Stimulated activated naive CD8-positive, alpha-beta T cell treated with anti-CD3 and anti-CD28 coated beads, Interleukin-15, amount 100 ng/mL, for 72 hours (primary cell): ENCODE measurements around the gene VPS13D.

Experiments
- ATAC-seq: fragments of 150-1000 bp; cut with Tn5 transposase; 2 replicates; pipeline ENCODE4 v1.10.0; 2021; ENCODE audit warnings: mild to moderate bottlenecking, moderate library complexity
- DNase-seq, 2 donors: peaks; one replicate each; pipeline ENCODE4 v3.0.0; 2021 to 2022
- H3K27ac Mint-ChIP-seq, 2 donors: one replicate each; pipeline ENCODE4 v1.8.0; 2022; ENCODE audit warnings: mild to moderate bottlenecking in 2 of 2, mixed read lengths in 2 of 2, moderate library complexity in 2 of 2
- H3K27me3 Mint-ChIP-seq: one replicate; pipeline ENCODE4 v1.8.0; 2022; ENCODE audit warnings: mixed read lengths
- H3K4me1 Mint-ChIP-seq: one replicate; pipeline ENCODE4 v1.8.0; 2022; ENCODE audit warnings: mild to moderate bottlenecking, mixed read lengths
- H3K4me3 Mint-ChIP-seq, 2 donors: one replicate each; pipeline ENCODE4 v1.8.0; 2022; ENCODE audit warnings: mild to moderate bottlenecking in 2 of 2, mixed read lengths in 2 of 2, moderate library complexity in 1 of 2
- H3K9me3 Mint-ChIP-seq, 2 donors: one replicate each; pipeline ENCODE4 v1.8.0; 2022; ENCODE audit warnings: mixed read lengths in 2 of 2

The VPS13D gene

DNA sequence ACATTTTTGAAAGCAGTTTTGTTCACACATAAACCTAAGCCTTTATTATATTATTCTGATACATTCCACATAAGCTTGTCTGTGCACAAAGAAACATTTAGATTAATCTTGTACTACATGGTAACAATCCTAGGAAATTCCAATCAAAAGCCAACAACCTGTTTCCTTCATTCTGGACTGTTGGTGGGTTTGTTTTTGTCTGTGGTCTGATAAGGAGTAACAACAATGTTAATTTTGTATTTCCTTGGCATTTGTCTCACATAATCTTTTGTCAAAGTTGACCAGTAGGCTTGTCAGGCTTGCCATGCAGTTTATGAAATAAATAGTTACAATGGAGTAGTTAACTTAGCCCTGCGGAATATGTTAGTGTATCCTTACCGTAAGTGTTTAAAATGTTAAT is 204.9 kb downstream of the VPS13D start:
- Mint-ChIP-seq H3K4me1 (peaks cover 100% of the 10 kb centered on the region), H3K27me3 (no peaks in the 10 kb centered on the region), H3K9me3 (peaks cover 4 to 8% of the 10 kb centered on the region in 2 donors), H3K4me3 (peak overlapping the region; percentile 48 to 72), H3K27ac (peak overlapping the region; percentile 70 to 91)
- ATAC-seq (no peak), DNase-seq (no peak)

DNA sequence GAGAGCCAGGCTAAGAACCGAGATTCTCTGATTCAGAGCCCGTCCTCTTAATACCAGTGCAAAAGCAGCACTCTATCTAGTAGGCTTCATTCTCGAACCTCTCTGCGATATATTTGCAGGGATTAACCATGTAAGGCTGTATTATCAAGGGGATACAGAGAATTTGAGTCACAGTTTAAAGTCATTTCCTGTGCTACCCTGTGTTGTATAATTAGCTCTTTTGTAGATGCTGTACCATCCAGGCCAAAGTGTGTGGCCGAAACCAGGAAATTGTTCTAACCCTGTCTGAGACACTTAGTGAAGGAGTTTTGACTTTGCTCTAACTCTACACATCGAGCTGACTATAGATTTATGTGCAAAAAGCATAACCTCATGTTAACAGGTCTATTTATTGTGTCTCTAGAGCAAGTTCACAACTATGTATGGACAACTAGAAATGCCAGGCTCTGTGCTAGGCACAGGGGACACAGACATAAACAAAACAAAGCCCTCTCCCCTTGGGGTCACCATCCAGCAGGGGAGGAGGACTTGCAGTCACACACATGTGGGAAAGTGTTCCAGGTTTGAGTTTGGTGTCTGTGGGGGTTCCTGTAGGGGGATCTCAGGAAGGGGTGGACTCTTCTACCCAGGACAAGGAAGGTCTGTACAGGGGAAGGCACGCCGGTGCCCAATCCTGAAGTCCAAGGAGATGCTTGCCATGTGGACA is 206.0 kb downstream of the VPS13D start:
- no peaks in the 10 kb centered on the region for H3K27me3 Mint-ChIP-seq
- H3K4me1 Mint-ChIP-seq, result peaks cover 99% of the 10 kb centered on the region
- peak overlapping the region; percentile 72 to 84 for H3K4me3 Mint-ChIP-seq
- ATAC-seq (peak; percentile 82), DNase-seq (peak; percentile 66 to 81)
- H3K9me3 Mint-ChIP-seq, result peaks cover 4 to 8% of the 10 kb centered on the region in 2 donors
- H3K27ac Mint-ChIP-seq, result peak overlapping the region; percentile 92 to 99

GRCh38 chr1:12436345-12436658 is 206.5 kb downstream of the VPS13D start:
- DNase-seq, result peak in 1 of 2 donors; percentile 27
- peak overlapping the region; percentile 72 to 84 for H3K4me3 Mint-ChIP-seq
- H3K27me3 Mint-ChIP-seq, result no peaks in the 10 kb centered on the region
- peak overlapping the region; percentile 92 to 99 for H3K27ac Mint-ChIP-seq
- ATAC-seq, result no peak
- peaks cover 99% of the 10 kb centered on the region for H3K4me1 Mint-ChIP-seq
- peaks cover 4 to 8% of the 10 kb centered on the region in 2 donors for H3K9me3 Mint-ChIP-seq

GRCh38 chr1:12436817-12437599 is 207.2 kb downstream of the VPS13D start:
- no peaks in the 10 kb centered on the region for H3K27me3 Mint-ChIP-seq
- DNase-seq (peak; percentile 32 to 54), ATAC-seq (no peak)
- peaks cover 4 to 8% of the 10 kb centered on the region in 2 donors for H3K9me3 Mint-ChIP-seq
- H3K4me3 Mint-ChIP-seq, result peak overlapping the region; percentile 23 to 84
- peak overlapping the region; percentile 92 to 99 for H3K27ac Mint-ChIP-seq
- peaks cover 99% of the 10 kb centered on the region for H3K4me1 Mint-ChIP-seq

GRCh38 chr1:12437629-12438028 is 207.8 kb downstream of the VPS13D start:
- peak overlapping the region in 1 of 2 donors; percentile 94 for H3K27ac Mint-ChIP-seq
- peaks cover 98% of the 10 kb centered on the region for H3K4me1 Mint-ChIP-seq
- DNase-seq (no peak), ATAC-seq (no peak)
- H3K27me3 Mint-ChIP-seq, result no peaks in the 10 kb centered on the region
- H3K4me3 Mint-ChIP-seq, result no peak overlapping the region
- peaks cover 4 to 8% of the 10 kb centered on the region in 2 donors for H3K9me3 Mint-ChIP-seq

DNA sequence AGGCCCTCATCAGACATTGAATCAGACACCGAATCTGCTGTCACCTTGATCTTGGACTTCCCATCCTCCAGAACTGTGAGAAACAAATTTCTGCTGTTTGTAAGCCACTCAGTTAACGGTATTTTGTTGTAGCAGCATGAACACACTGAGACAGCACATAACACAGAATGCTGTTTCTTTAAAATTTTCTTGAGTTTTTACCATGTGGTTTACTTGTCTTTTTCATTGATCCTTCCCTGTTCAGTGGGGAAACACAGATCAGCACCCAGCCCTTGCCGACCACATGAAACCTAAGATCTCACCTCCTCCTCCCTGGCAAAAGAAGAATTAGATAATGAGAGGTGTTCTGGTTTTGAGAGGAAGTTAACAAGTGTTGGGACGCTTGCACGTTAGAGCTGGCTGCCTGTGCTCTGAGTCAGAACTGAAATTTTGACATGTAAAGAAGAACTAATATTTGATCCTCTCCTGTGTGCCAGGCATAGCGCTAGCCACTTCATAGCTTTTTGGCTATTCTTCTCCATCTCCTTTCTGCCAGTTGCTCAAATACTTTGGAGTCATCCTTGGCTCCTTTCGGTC is 208.6 kb downstream of the VPS13D start:
- Mint-ChIP-seq H3K27ac (peak overlapping the region; percentile 83 to 94), H3K9me3 (peaks cover 11% of the 10 kb centered on the region in 2 donors), H3K4me1 (peaks cover 96% of the 10 kb centered on the region), H3K4me3 (peak overlapping the region; percentile 51 to 69), H3K27me3 (no peaks in the 10 kb centered on the region)
- peak; percentile 67 to 83 for DNase-seq
- peak; percentile 72 for ATAC-seq

DNA sequence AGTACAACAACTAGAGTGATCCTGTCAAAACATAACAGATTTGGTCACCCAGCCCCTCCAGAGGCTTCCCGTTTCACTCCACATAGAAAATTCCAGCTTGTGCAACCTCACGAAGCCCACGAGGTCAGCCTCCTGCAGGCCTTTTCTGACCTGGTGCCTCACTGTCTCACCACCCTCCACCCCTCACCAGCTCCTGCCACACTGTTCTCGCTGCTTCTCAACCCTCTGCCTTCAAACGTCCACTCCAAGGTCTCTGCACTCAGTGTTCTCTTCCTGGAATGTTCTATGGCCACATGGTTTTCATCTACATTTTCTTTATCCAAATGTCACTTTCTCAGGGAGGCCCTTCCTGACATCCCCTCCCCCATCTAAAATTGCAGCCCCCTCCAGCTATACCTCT is 209.2 kb downstream of the VPS13D start:
- DNase-seq (no peak), ATAC-seq (no peak)
- no peaks in the 10 kb centered on the region for H3K27me3 Mint-ChIP-seq
- H3K4me3 Mint-ChIP-seq, result peak overlapping the region; percentile 51 to 69
- peaks cover 14 to 15% of the 10 kb centered on the region in 2 donors for H3K9me3 Mint-ChIP-seq
- H3K27ac Mint-ChIP-seq, result peak overlapping the region; percentile 83 to 94
- H3K4me1 Mint-ChIP-seq, result peaks cover 95% of the 10 kb centered on the region

GRCh38 chr1:12441414-12442105 is 211.7 kb downstream of the VPS13D start:
- ATAC-seq, result no peak
- no peak overlapping the region for H3K27ac Mint-ChIP-seq

GRCh38 chr1:12442217-12442616 is 212.4 kb downstream of the VPS13D start:
- H3K9me3 Mint-ChIP-seq, result peaks cover 15 to 17% of the 10 kb centered on the region in 2 donors
- H3K27me3 Mint-ChIP-seq, result no peaks in the 10 kb centered on the region
- no peak for DNase-seq
- peak overlapping the region in 1 of 2 donors; percentile 33 for H3K4me3 Mint-ChIP-seq
- ATAC-seq, result peak; percentile 35
- peak overlapping the region in 1 of 2 donors; percentile 57 for H3K27ac Mint-ChIP-seq
- H3K4me1 Mint-ChIP-seq, result peaks cover 94% of the 10 kb centered on the region

More at GRCh38 chr1:12441414-12442105, 211.7 kb downstream of the VPS13D start:
- DNase-seq, result no peak
- H3K9me3 Mint-ChIP-seq, result peaks cover 15 to 20% of the 10 kb centered on the region in 2 donors
- H3K4me1 Mint-ChIP-seq, result peaks cover 95% of the 10 kb centered on the region
- no peaks in the 10 kb centered on the region for H3K27me3 Mint-ChIP-seq
- H3K4me3 Mint-ChIP-seq, result peak overlapping the region in 1 of 2 donors; percentile 21

- peaks cover 12 to 16% of the 10 kb centered on the region in 2 donors for H3K9me3 Mint-ChIP-seq
- DNase-seq (no peak), ATAC-seq (no peak)
- H3K27me3 Mint-ChIP-seq, result no peaks in the 10 kb centered on the region
- no peak overlapping the region for H3K4me3 Mint-ChIP-seq
- no peak overlapping the region for H3K27ac Mint-ChIP-seq
- peaks cover 92% of the 10 kb centered on the region for H3K4me1 Mint-ChIP-seq
Measured at GRCh38 chr1:12443151-12443550, 213.3 kb downstream of the VPS13D start.

- H3K27ac Mint-ChIP-seq, result no peak overlapping the region
- peaks cover 92% of the 10 kb centered on the region for H3K4me1 Mint-ChIP-seq
- ATAC-seq (no peak), DNase-seq (no peak)
- no peak overlapping the region for H3K4me3 Mint-ChIP-seq
- no peaks in the 10 kb centered on the region for H3K27me3 Mint-ChIP-seq
- H3K9me3 Mint-ChIP-seq, result peaks cover 7 to 16% of the 10 kb centered on the region in 2 donors
Measured at GRCh38 chr1:12444329-12444841, 214.6 kb downstream of the VPS13D start.

- no peaks in the 10 kb centered on the region for H3K27me3 Mint-ChIP-seq
- H3K4me1 Mint-ChIP-seq, result peaks cover 92% of the 10 kb centered on the region
- no peak for ATAC-seq
- DNase-seq, result no peak
- H3K4me3 Mint-ChIP-seq, result no peak overlapping the region
- H3K9me3 Mint-ChIP-seq, result peaks cover 7 to 16% of the 10 kb centered on the region in 2 donors
- H3K27ac Mint-ChIP-seq, result no peak overlapping the region
Measured at GRCh38 chr1:12445257-12445656, 215.4 kb downstream of the VPS13D start.

GRCh38 chr1:12446593-12446992 is 216.8 kb downstream of the VPS13D start:
- H3K27ac Mint-ChIP-seq, result no peak overlapping the region
- peaks cover 7 to 16% of the 10 kb centered on the region in 2 donors for H3K9me3 Mint-ChIP-seq
- no peak overlapping the region for H3K4me3 Mint-ChIP-seq
- peaks cover 94% of the 10 kb centered on the region for H3K4me1 Mint-ChIP-seq
- H3K27me3 Mint-ChIP-seq, result no peaks in the 10 kb centered on the region
- ATAC-seq (no peak), DNase-seq (no peak)

DNA sequence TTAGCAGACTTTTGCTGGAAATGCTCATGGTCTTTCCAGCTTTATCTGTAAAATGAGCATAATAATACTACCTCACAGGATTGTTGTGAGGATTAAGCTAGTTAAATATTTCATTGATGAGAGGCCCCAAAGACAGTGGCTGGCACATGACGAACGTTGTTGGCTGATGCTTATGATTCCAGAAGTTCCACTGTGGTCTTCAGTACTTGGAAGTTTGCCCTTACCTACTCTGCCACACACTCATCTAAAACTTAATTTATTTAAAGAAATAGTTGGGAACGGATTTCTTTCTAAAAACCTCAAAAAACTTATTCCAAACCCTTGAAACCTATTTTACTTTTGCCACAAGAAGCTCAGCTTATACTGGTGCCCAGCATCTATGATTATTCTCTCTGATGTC is 217.5 kb downstream of the VPS13D start:
- no peak overlapping the region for H3K27ac Mint-ChIP-seq
- H3K4me3 Mint-ChIP-seq, result no peak overlapping the region
- DNase-seq (no peak), ATAC-seq (no peak)
- peaks cover 7 to 16% of the 10 kb centered on the region in 2 donors for H3K9me3 Mint-ChIP-seq
- no peaks in the 10 kb centered on the region for H3K27me3 Mint-ChIP-seq
- H3K4me1 Mint-ChIP-seq, result peaks cover 95% of the 10 kb centered on the region

GRCh38 chr1:12447849-12448312 is 218.1 kb downstream of the VPS13D start:
- no peak overlapping the region for H3K4me3 Mint-ChIP-seq
- H3K27ac Mint-ChIP-seq, result peak overlapping the region in 1 of 2 donors; percentile 99
- H3K9me3 Mint-ChIP-seq, result peaks cover 7 to 14% of the 10 kb centered on the region in 2 donors
- ATAC-seq, result no peak
- peaks cover 95% of the 10 kb centered on the region for H3K4me1 Mint-ChIP-seq
- no peak for DNase-seq
- no peaks in the 10 kb centered on the region for H3K27me3 Mint-ChIP-seq
